HCT116 (cell line): ENCODE results near the gene MEGF8. TPM values are rescaled to one million over a fixed set of nuclear protein-coding genes. Genes with fewer than 3 reads are reported as not detected.

Source experiments
- ATAC-seq: fragments of 200-7000 bp; cut with Tn5 transposase; 2 replicates; pipeline ENCODE4 v1.9.1; 2020; ENCODE audit warnings: mild to moderate bottlenecking, moderate library complexity
- BruUV-seq: library from RNA; stranded (reverse); fragments of 400-500 nt; replicated peaks from 2 replicates; lab custom pipeline; 2021; lab: Mats Ljungman, UMichigan
- CTCF ChIA-PET: fragments of 300-600 bp; sonication (Branson Sonifier 250); formaldehyde crosslinking; loops from one replicate; lab custom pipeline; 2021; ENCODE audit warnings: antibody characterized with exemption; lab: Charles Lee
- POLR2A ChIA-PET: fragments of 300-600, 350-600 bp; sonication (Branson Sonifier 250); formaldehyde crosslinking; loops from one replicate; lab custom pipeline; 2021; ENCODE audit warnings: antibody characterized with exemption; lab: Charles Lee
- RAD21 ChIA-PET, 2 experiments: fragments of 300-600 bp; sonication (Branson Sonifier 250); formaldehyde crosslinking; loops; one replicate each; lab custom pipeline; 2023; ENCODE audit warnings: low total read pairs in 2 of 2; ENCODE audit not compliant: uncharacterized antibody in 2 of 2, unreplicated experiment in 2 of 2, low non-redundant PET in 1 of 2; lab: Charles Lee
- DNase-seq: peaks from one replicate; pipeline ENCODE4 v3.0.0-alpha.2; 2010; ENCODE audit warnings: low read depth, low spot score
- H2AFZ ChIP-seq: fragments of 200-600 bp; shearing (Covaris generic), sonication (generic); 2 replicates; pipeline ENCODE4 v1.6.1; 2017; ENCODE audit warnings: low read depth, mixed run types, mixed read lengths, antibody characterized with exemption, low read length; ENCODE audit not compliant: poor library complexity, severe bottlenecking
- H3K27ac ChIP-seq: 2 replicates; pipeline ENCODE4 v1.5.1; 2012; ENCODE audit warnings: low read depth, low read length
- H3K27me3 ChIP-seq: fragments of 200-600 bp; sonication (generic); 2 replicates; pipeline ENCODE4 v1.6.1; 2016; ENCODE audit warnings: mixed run types, low read length, mixed read lengths; ENCODE audit not compliant: insufficient read depth
- H3K36me3 ChIP-seq, 2 experiments: fragments of 200-500 bp in 1 of 2; fragments of 200-600 bp in 1 of 2; sonication (Bioruptor generic) in 1 of 2; sonication (generic) in 1 of 2; 2 replicates each; pipeline versions ENCODE4 v1.5.1 to v1.6.1; 2014 to 2016; ENCODE audit warnings: low read length in 2 of 2, inconsistent platforms in 1 of 2, mixed read lengths in 1 of 2, mixed run types in 1 of 2; ENCODE audit not compliant: insufficient read depth in 2 of 2, control insufficient read depth in 1 of 2
- H3K4me1 ChIP-seq, 2 experiments: fragments of 200-600 bp in 1 of 2; sonication (generic) in 1 of 2; 2 replicates each; pipeline versions ENCODE4 v1.5.1 to v1.6.1; 2012 to 2017; ENCODE audit warnings: low read length in 2 of 2, inconsistent platforms in 1 of 2, mild to moderate bottlenecking in 1 of 2, mixed read lengths in 1 of 2, mixed run types in 1 of 2, moderate library complexity in 1 of 2; ENCODE audit not compliant: insufficient read depth in 2 of 2, control insufficient read depth in 1 of 2
- H3K4me2 ChIP-seq: fragments of 200-600 bp; sonication (generic); 2 replicates; pipeline ENCODE4 v1.6.1; 2017; ENCODE audit warnings: mixed run types, low read length, mixed read lengths
- H3K4me3 ChIP-seq, 2 experiments: fragments of 200-600 bp in 1 of 2; sonication (generic) in 1 of 2; replicated peaks in 1 of 2; 2 replicates each; pipeline ENCODE4 v1.5.1; 2011 to 2016; ENCODE audit warnings: low read length in 2 of 2, control low read depth in 1 of 2, low read depth in 1 of 2, mild to moderate bottlenecking in 1 of 2, mixed read lengths in 1 of 2, mixed run types in 1 of 2
- H3K79me2 ChIP-seq: fragments of 200-600 bp; sonication (generic); 2 replicates; pipeline ENCODE4 v1.6.1; 2017; ENCODE audit warnings: mild to moderate bottlenecking, mixed run types, low read length, moderate library complexity, mixed read lengths; ENCODE audit not compliant: insufficient read depth
- H3K9ac ChIP-seq: fragments of 200-600 bp; sonication (generic); 2 replicates; pipeline ENCODE4 v1.6.1; 2016; ENCODE audit warnings: low read length, mixed read lengths
- H3K9me2 ChIP-seq: fragments of 200-600 bp; sonication (generic), shearing (Covaris generic); 2 replicates; pipeline ENCODE4 v1.6.1; 2017; ENCODE audit warnings: mixed run types, mild to moderate bottlenecking, moderate library complexity; ENCODE audit not compliant: insufficient read depth
- H3K9me3 ChIP-seq, 2 experiments: fragments of 200-500 bp in 1 of 2; fragments of 200-600 bp in 1 of 2; sonication (Bioruptor generic) in 1 of 2; sonication (generic) in 1 of 2; 2 replicates each; pipeline ENCODE4 v1.6.1; 2014 to 2017; ENCODE audit warnings: low read length in 2 of 2, mixed read lengths in 2 of 2, inconsistent platforms in 1 of 2, low read depth in 1 of 2, mild to moderate bottlenecking in 1 of 2, mixed run types in 1 of 2, moderate library complexity in 1 of 2; ENCODE audit not compliant: control insufficient read depth in 1 of 2, insufficient read depth in 1 of 2
- H4K20me1 ChIP-seq: fragments of 200-600 bp; sonication (generic), shearing (Covaris generic); 2 replicates; pipeline ENCODE4 v1.6.1; 2017; ENCODE audit warnings: mixed run types, mild to moderate bottlenecking, moderate library complexity; ENCODE audit not compliant: insufficient read depth
- EGR1 ChIP-seq: IDR thresholded peaks from 2 replicates; pipeline ENCODE4 v1.6.1; 2012; ENCODE audit warnings: low read depth
- ELF1 ChIP-seq: IDR thresholded peaks from 2 replicates; pipeline ENCODE4 v1.6.1; 2012; ENCODE audit warnings: low read depth, borderline replicate concordance
- EZH2phosphoT487 ChIP-seq: fragments of 200-600 bp; IDR thresholded peaks from 2 replicates; pipeline ENCODE4 v1.6.1; 2018; ENCODE audit warnings: antibody characterized with exemption, borderline replicate concordance
- FOSL1 ChIP-seq: IDR thresholded peaks from 2 replicates; pipeline ENCODE4 v1.6.1; 2012; ENCODE audit warnings: low read depth
- JUND ChIP-seq: IDR thresholded peaks from 2 replicates; pipeline ENCODE4 v1.6.1; 2012
- POLR2A ChIP-seq: IDR thresholded peaks from 2 replicates; pipeline ENCODE4 v1.7.0; 2011; ENCODE audit warnings: borderline replicate concordance; ENCODE audit not compliant: insufficient read depth, insufficient read length; ENCODE audit errors: extremely low read depth
- RAD21 ChIP-seq: IDR thresholded peaks from 2 replicates; pipeline ENCODE4 v1.6.1; 2012; ENCODE audit warnings: low read depth, mild to moderate bottlenecking
- YY1 ChIP-seq: IDR thresholded peaks from 2 replicates; pipeline ENCODE4 v1.6.1; 2011; ENCODE audit warnings: low read length, low read depth, moderate library complexity, mild to moderate bottlenecking; ENCODE audit not compliant: insufficient replicate concordance; ENCODE audit errors: extremely low read depth
- ZFX ChIP-seq: fragments of 450-650 bp; IDR thresholded peaks from 2 replicates; pipeline ENCODE4 v1.6.1; 2017
- ZNF274 ChIP-seq: fragments of 200-500 bp; sonication (Bioruptor generic); IDR thresholded peaks from 2 replicates; pipeline ENCODE4 v1.6.1; 2014; ENCODE audit warnings: mild to moderate bottlenecking, low read depth, low read length, inconsistent platforms
- intact Hi-C: fragments of 100-400 bp; cut with micrococcal nuclease; formaldehyde crosslinking; loops from 2 replicates; pipeline ENCODE4 v1.10.0; 2022
- total RNA-seq: library from RNA; stranded (reverse); gene quantifications from one replicate; pipeline ENCODE4 v1.2.1, GENCODE V29; 2021; ENCODE audit not compliant: unreplicated experiment
- TF ChIP-seq, protein P1 (sequence below): IDR thresholded peaks from 2 replicates; pipeline ENCODE4 v1.6.1; 2012
- TF ChIP-seq, protein P2 (sequence below), 3 experiments: fragments of 200-600 bp in 1 of 3; sonication (generic) in 1 of 3; IDR thresholded peaks in 2 of 3; conservative IDR thresholded peaks in 1 of 3; 2 replicates each; pipeline ENCODE4 v1.5.1; 2012 to 2017; ENCODE audit warnings: low read depth in 2 of 3, low read length in 2 of 3, antibody characterized with exemption in 1 of 3, borderline replicate concordance in 1 of 3, control low read depth in 1 of 3, mild to moderate bottlenecking in 1 of 3, mixed read lengths in 1 of 3, mixed run types in 1 of 3, moderate library complexity in 1 of 3; ENCODE audit not compliant: insufficient read depth in 1 of 3

MEGF8 gene
- total RNA-seq, 1 experiment from 2014 or later: 24.0 TPM

DNA sequence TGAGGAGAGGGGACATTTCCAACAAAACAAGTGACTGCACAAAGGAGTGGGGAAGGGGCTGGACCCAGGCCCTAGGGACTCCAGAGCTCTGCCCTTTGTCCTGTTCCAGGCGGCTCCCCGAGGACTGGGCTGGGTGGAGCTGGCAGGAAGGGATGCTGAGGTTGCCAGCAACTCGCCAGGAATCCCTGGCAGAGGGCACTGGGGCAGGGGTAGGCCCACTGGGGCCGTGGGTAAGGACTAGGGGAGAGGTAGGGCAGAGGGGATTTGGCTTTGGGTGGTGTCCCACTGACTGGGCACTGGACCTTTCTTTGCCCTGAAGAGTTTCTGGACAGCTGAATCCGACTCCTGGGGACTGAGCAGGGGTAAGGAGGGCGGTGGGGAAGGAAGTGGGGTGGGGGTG lies 93.9 kb downstream of the MEGF8 start:
- ATAC-seq (no peak), DNase-seq (no peak)
- no peak for TF ChIP-seq ELF1
- TF ChIP-seq, protein P1, sequence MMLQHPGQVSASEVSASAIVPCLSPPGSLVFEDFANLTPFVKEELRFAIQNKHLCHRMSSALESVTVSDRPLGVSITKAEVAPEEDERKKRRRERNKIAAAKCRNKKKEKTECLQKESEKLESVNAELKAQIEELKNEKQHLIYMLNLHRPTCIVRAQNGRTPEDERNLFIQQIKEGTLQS: no peak
- TF ChIP-seq JUND: no peak
- TF ChIP-seq FOSL1: no peak
- no peak for TF ChIP-seq RAD21
- TF ChIP-seq, protein P2, sequence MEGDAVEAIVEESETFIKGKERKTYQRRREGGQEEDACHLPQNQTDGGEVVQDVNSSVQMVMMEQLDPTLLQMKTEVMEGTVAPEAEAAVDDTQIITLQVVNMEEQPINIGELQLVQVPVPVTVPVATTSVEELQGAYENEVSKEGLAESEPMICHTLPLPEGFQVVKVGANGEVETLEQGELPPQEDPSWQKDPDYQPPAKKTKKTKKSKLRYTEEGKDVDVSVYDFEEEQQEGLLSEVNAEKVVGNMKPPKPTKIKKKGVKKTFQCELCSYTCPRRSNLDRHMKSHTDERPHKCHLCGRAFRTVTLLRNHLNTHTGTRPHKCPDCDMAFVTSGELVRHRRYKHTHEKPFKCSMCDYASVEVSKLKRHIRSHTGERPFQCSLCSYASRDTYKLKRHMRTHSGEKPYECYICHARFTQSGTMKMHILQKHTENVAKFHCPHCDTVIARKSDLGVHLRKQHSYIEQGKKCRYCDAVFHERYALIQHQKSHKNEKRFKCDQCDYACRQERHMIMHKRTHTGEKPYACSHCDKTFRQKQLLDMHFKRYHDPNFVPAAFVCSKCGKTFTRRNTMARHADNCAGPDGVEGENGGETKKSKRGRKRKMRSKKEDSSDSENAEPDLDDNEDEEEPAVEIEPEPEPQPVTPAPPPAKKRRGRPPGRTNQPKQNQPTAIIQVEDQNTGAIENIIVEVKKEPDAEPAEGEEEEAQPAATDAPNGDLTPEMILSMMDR (IDR thresholded peaks at IDR 0.05 in 2 of 3, conservative IDR thresholded peaks at IDR 0.05 in 1 of 3; ENCODE audit: borderline replicate concordance in 1 of 3, insufficient read depth in 1 of 3, low read depth in 2 of 3, low read length in 2 of 3): no peak
- TF ChIP-seq YY1: no peak
- no peak for TF ChIP-seq ZFX
- no peak for TF ChIP-seq EZH2phosphoT487
- TF ChIP-seq EGR1: no peak
- no peak for TF ChIP-seq POLR2A
- no peak for TF ChIP-seq ZNF274
- CTCF ChIA-PET: interaction anchor here (1.2 to 2.0 kb wide), 3 partner anchors 8 to 22 kb away, joined by 3 to 8 read pairs (median 8); no protein-coding TSS in a partner anchor
- no peak overlapping the region for H3K9ac ChIP-seq
- no peaks in the 10 kb centered on the region for H3K79me2 ChIP-seq
- H3K4me3 ChIP-seq: no peak overlapping the region
- no peaks in the 10 kb centered on the region for H3K9me3 ChIP-seq
- no peaks in the 10 kb centered on the region for H3K27me3 ChIP-seq
- no peak overlapping the region for H2AFZ ChIP-seq
- no peak overlapping the region for H3K27ac ChIP-seq
- POLR2A ChIA-PET: no interaction called here
- no peak overlapping the region for H3K4me2 ChIP-seq
- RAD21 ChIA-PET: interaction anchor here in 1 of 2 experiments (0.9 kb wide), 1 partner anchor 267 kb away, joined by 5 read pairs; no protein-coding TSS in a partner anchor
- no peaks in the 10 kb centered on the region for H3K36me3 ChIP-seq
- intact Hi-C loops: no loop called here
- H4K20me1 ChIP-seq: no peaks in the 10 kb centered on the region
- no TSS peak for BruUV-seq
- H3K9me2 ChIP-seq: no peaks in the 10 kb centered on the region
- H3K4me1 ChIP-seq: peaks cover 21 to 42% of the 10 kb centered on the region in 2 experiments; a peak in 3 of 4 replicates
